ENCODE data around the gene PEDS1. TPM values are rescaled to one million over a fixed set of nuclear protein-coding genes. Genes with fewer than 3 reads are reported as not detected.

The PEDS1 gene
- total and polyA plus RNA-seq, 4 donors: 21.9 to 43.4 (median 34.4) TPM

DNA sequence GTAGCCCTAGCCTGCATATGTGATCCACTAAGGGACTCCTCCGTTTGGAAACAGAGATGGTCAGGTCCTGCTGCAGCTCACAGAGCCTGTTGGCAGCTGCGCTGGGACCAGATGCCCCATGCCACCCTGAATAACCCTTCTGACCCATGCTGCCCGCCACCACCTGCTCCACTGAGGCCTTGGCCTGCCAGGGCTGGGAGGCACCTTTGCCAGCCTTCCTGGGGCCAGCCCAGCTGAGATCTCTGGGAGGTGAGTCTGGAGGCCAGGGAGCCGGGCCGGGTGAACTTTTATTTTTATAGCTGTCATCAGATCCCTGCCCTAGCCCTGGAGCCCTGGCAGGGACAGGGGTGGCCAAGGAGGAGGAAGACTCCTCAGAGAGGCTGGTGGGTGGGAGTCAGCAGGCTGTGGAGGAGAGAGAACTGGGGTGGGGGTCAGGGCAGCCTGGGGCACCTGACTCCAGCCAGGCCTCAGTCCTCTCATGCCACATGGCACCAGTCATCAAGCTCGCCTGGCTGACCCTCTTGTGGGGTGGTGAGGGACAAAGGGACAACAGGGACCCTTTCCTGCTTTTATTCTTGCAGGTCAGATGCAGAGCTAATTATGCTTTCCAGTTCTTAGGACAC is 47.1 kb upstream of the PEDS1 start:
- H3K4me3 ChIP-seq: no peak overlapping the region
- peaks cover 0 to 3% (median 2%) of the 10 kb centered on the region in 4 donors for H3K9me3 ChIP-seq (ENCODE audit: control insufficient read depth in 4 of 4, insufficient read depth in 3 of 4, low read length in 3 of 4)
- H3K27me3 ChIP-seq (ENCODE audit: control insufficient read depth in 3 of 3, insufficient read depth in 3 of 3, low read length in 2 of 3): no peaks in the 10 kb centered on the region
- H3K27ac ChIP-seq (ENCODE audit: low read depth in 1 of 2, low read length in 1 of 2): no peak overlapping the region
- H3K36me3 ChIP-seq (ENCODE audit: control insufficient read depth in 4 of 4, insufficient read depth in 4 of 4, low read length in 4 of 4): peaks cover 0 to 10% (median 2%) of the 10 kb centered on the region in 4 donors
- 92 to 94% methylated on average over 6 of the region's 6 CpGs for WGBS, 2 donors
- H3K4me1 ChIP-seq (ENCODE audit: control insufficient read depth in 5 of 5, insufficient read depth in 5 of 5, low read length in 5 of 5): peaks cover 0 to 6% (median 0%) of the 10 kb centered on the region in 5 donors
- TF ChIP-seq, protein P1, sequence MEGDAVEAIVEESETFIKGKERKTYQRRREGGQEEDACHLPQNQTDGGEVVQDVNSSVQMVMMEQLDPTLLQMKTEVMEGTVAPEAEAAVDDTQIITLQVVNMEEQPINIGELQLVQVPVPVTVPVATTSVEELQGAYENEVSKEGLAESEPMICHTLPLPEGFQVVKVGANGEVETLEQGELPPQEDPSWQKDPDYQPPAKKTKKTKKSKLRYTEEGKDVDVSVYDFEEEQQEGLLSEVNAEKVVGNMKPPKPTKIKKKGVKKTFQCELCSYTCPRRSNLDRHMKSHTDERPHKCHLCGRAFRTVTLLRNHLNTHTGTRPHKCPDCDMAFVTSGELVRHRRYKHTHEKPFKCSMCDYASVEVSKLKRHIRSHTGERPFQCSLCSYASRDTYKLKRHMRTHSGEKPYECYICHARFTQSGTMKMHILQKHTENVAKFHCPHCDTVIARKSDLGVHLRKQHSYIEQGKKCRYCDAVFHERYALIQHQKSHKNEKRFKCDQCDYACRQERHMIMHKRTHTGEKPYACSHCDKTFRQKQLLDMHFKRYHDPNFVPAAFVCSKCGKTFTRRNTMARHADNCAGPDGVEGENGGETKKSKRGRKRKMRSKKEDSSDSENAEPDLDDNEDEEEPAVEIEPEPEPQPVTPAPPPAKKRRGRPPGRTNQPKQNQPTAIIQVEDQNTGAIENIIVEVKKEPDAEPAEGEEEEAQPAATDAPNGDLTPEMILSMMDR (IDR thresholded peaks at IDR 0.05; ENCODE audit: control extremely low read depth, extremely low read depth): no peak
- DNase-seq: no peak
- ATAC-seq (ENCODE audit: insufficient read depth, low FRiP score): no peak
- H3K9ac ChIP-seq (ENCODE audit: insufficient read depth in 1 of 2, low read length in 2 of 2): no peak overlapping the region

DNA sequence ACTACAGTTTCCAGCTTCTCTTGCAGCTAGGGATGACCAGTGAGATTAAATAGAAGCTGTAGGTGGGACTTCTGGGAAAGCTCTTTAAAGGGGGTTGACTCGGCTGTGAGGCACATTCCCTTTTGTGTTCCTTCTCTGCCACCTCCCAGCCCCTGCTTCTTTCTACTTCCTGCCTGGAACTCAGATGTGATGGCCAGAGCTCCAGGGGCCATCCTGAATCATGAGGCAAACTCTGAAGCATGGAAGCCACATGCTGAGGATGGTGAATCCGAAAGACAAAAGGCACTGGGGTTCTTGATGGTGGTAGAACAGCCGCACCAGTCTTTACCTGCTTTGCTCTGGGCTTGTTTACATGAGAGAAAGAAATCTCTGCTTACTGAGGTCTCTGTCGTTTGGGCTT is 46.2 kb upstream of the PEDS1 start:
- Histone ChIP-seq H3K27ac (ENCODE audit: low read depth in 1 of 2, low read length in 1 of 2) (peak overlapping the region in 1 of 2 donors; percentile 10), H3K36me3 (ENCODE audit: control insufficient read depth in 4 of 4, insufficient read depth in 4 of 4, low read length in 4 of 4) (peaks cover 0 to 12% (median 3%) of the 10 kb centered on the region in 4 donors), H3K9ac (ENCODE audit: insufficient read depth in 1 of 2, low read length in 2 of 2) (no peak overlapping the region), H3K4me1 (ENCODE audit: control insufficient read depth in 5 of 5, insufficient read depth in 5 of 5, low read length in 5 of 5) (peaks cover 0 to 10% (median 5%) of the 10 kb centered on the region in 5 donors), H3K9me3 (ENCODE audit: control insufficient read depth in 4 of 4, insufficient read depth in 3 of 4, low read length in 3 of 4) (peaks cover 0 to 3% (median 2%) of the 10 kb centered on the region in 4 donors), H3K27me3 (ENCODE audit: control insufficient read depth in 3 of 3, insufficient read depth in 3 of 3, low read length in 2 of 3) (no peaks in the 10 kb centered on the region), H3K4me3 (no peak overlapping the region)
- ATAC-seq (ENCODE audit: insufficient read depth, low FRiP score): no peak
- WGBS, 2 donors: 83 to 87% methylated on average over 4 of the region's 4 CpGs
- TF ChIP-seq, protein P1 (IDR thresholded peaks at IDR 0.05; ENCODE audit: control extremely low read depth, extremely low read depth): no peak
- no peak for DNase-seq

DNA sequence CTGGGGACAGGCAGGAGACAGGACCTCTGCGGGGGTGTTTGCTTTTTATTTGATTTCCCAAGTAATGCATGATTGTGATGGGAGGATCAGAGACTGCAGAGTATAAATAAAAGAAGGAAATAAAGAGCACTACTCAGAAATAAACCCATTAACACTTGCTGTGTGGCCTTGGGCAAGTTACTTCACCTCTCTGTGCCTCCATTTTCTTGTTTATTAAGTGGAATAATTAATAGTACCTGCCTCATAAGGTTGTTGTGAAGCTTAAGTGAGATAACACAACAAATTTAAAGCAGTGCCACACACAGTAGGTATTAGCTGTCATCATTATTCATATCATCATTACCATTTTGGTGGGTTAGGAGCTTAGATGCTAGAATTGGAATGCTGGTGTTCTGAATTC is 45.2 kb upstream of the PEDS1 start:
- 89 to 96% methylated on average over 1 of the region's 1 CpG for WGBS, 2 donors
- TF ChIP-seq, protein P1 (IDR thresholded peaks at IDR 0.05; ENCODE audit: control extremely low read depth, extremely low read depth): no peak

More for the DNA sequence above, 45.2 kb upstream of the PEDS1 start:
- Histone ChIP-seq H3K4me3 (no peak overlapping the region), H3K9me3 (ENCODE audit: control insufficient read depth in 4 of 4, insufficient read depth in 3 of 4, low read length in 3 of 4) (peaks cover 0 to 3% (median under 1%) of the 10 kb centered on the region in 4 donors), H3K27me3 (ENCODE audit: control insufficient read depth in 3 of 3, insufficient read depth in 3 of 3, low read length in 2 of 3) (no peaks in the 10 kb centered on the region), H3K4me1 (ENCODE audit: control insufficient read depth in 5 of 5, insufficient read depth in 5 of 5, low read length in 5 of 5) (peaks cover 0 to 19% (median 9%) of the 10 kb centered on the region in 5 donors), H3K27ac (ENCODE audit: low read depth in 1 of 2, low read length in 1 of 2) (no peak overlapping the region), H3K9ac (ENCODE audit: insufficient read depth in 1 of 2, low read length in 2 of 2) (no peak overlapping the region), H3K36me3 (ENCODE audit: control insufficient read depth in 4 of 4, insufficient read depth in 4 of 4, low read length in 4 of 4) (peaks cover 0 to 21% (median 12%) of the 10 kb centered on the region in 4 donors)
- DNase-seq: no peak
- ATAC-seq (ENCODE audit: insufficient read depth, low FRiP score): no peak

Measured in lung (tissue), 12 donors.